Activated T-helper 1 cell treated with anti-CD3 and anti-CD28 coated beads, Interleukin-12 subunit alpha, Interleukin-12 subunit beta, Interleukin-2, Interleukin-4 antibody, amounts not matched to agents 30 ng/mL and 10 ng/mL and 1 ng/mL, durations not matched to agents 14 hours and 24 hours and 36 hours (primary cell): ENCODE results near the gene PEAR1. TPM values are rescaled to one million over a fixed set of nuclear protein-coding genes. Genes with fewer than 3 reads are reported as not detected.
A peak's percentile ranks its signal among the peaks of the same experiment; 100 is the strongest.

Source experiments
- DNase-seq: peaks from one replicate; pipeline ENCODE4 v3.0.0; 2021; ENCODE audit warnings: low spot score
- H3K27ac Mint-ChIP-seq: one replicate; pipeline ENCODE4 v1.8.0; 2021; ENCODE audit warnings: mild to moderate bottlenecking, mixed read lengths
- H3K27me3 Mint-ChIP-seq: one replicate; pipeline ENCODE4 v1.8.0; 2022; ENCODE audit warnings: mild to moderate bottlenecking, moderate library complexity, mixed read lengths; ENCODE audit not compliant: insufficient read depth
- H3K36me3 Mint-ChIP-seq: one replicate; pipeline ENCODE4 v1.8.0; 2021; ENCODE audit warnings: low read depth, mixed read lengths
- H3K4me1 Mint-ChIP-seq: one replicate; pipeline ENCODE4 v1.8.0; 2021; ENCODE audit warnings: low read depth, mixed read lengths
- H3K4me3 Mint-ChIP-seq: one replicate; pipeline ENCODE4 v1.8.0; 2021; ENCODE audit warnings: mild to moderate bottlenecking, moderate library complexity, mixed read lengths
- H3K9me3 Mint-ChIP-seq: one replicate; pipeline ENCODE4 v1.8.0; 2021; ENCODE audit warnings: mixed read lengths
- intact Hi-C: fragments of 100-400 bp; cut with micrococcal nuclease; formaldehyde crosslinking; loops from one replicate; pipeline ENCODE4 v1.15.1; 2024
- total RNA-seq: library from RNA; stranded (reverse); gene quantifications from 2 replicates; pipeline ENCODE4 v1.2.3, GENCODE V29; 2022

PEAR1 gene
- total RNA-seq, 1 donor from 2014 or later, result 0.36 TPM

GRCh38 chr1:156889802-156890580 is 3.5 kb upstream of the PEAR1 start:
- Mint-ChIP-seq H3K4me1 (peaks cover 8% of the 10 kb centered on the region), H3K4me3 (no peak overlapping the region), H3K27me3 (peaks cover 54% of the 10 kb centered on the region), H3K27ac (no peak overlapping the region), H3K36me3 (peaks cover 3% of the 10 kb centered on the region), H3K9me3 (no peaks in the 10 kb centered on the region)
- intact Hi-C loops, result loop anchor here (1.0 kb wide), 6 partner anchors 30 to 201 kb away; partner anchors contain the start of genes NTRK1 and SH2D2A
- DNase-seq, result peak; percentile 35

- peaks cover 8% of the 10 kb centered on the region for H3K4me1 Mint-ChIP-seq
- intact Hi-C loops, result loop anchor here (1.0 to 2.0 kb wide), 3 partner anchors 35 to 154 kb away; no protein-coding TSS in a partner anchor
These were observed 1.1 kb upstream of the PEAR1 start for GRCh38 chr1:156892190-156893047.

GRCh38 chr1:156894001-156894400 is 483 bp downstream of the PEAR1 start:
- intact Hi-C loops, result no loop called here
- Mint-ChIP-seq H3K4me3 (peak overlapping the region; percentile 38), H3K36me3 (peaks cover under 1% of the 10 kb centered on the region), H3K27ac (no peak overlapping the region), H3K9me3 (no peaks in the 10 kb centered on the region), H3K4me1 (peaks cover 14% of the 10 kb centered on the region), H3K27me3 (peaks cover 55% of the 10 kb centered on the region)
- DNase-seq, result no peak

More at GRCh38 chr1:156892190-156893047, 1.1 kb upstream of the PEAR1 start:
- H3K4me3 Mint-ChIP-seq, result peak overlapping the region; percentile 61
- no peak overlapping the region for H3K27ac Mint-ChIP-seq
- no peaks in the 10 kb centered on the region for H3K9me3 Mint-ChIP-seq
- DNase-seq, result peak; percentile 80
- peaks cover 3% of the 10 kb centered on the region for H3K36me3 Mint-ChIP-seq
- H3K27me3 Mint-ChIP-seq, result peaks cover 58% of the 10 kb centered on the region

- Mint-ChIP-seq H3K4me3 (no peak overlapping the region), H3K36me3 (no peaks in the 10 kb centered on the region), H3K9me3 (no peaks in the 10 kb centered on the region), H3K4me1 (peaks cover 12% of the 10 kb centered on the region), H3K27me3 (peaks cover 55% of the 10 kb centered on the region), H3K27ac (no peak overlapping the region)
- no peak for DNase-seq
- intact Hi-C loops, result no loop called here
These were observed 1.4 kb downstream of the PEAR1 start for GRCh38 chr1:156894711-156895454.

- intact Hi-C loops, result no loop called here
- DNase-seq, result no peak
- peaks cover 52% of the 10 kb centered on the region for H3K27me3 Mint-ChIP-seq
- no peaks in the 10 kb centered on the region for H3K9me3 Mint-ChIP-seq
- H3K27ac Mint-ChIP-seq, result no peak overlapping the region
- H3K4me1 Mint-ChIP-seq, result peaks cover 6% of the 10 kb centered on the region
- no peaks in the 10 kb centered on the region for H3K36me3 Mint-ChIP-seq
- no peak overlapping the region for H3K4me3 Mint-ChIP-seq
These were observed 1.9 kb downstream of the PEAR1 start for GRCh38 chr1:156895455-156895812.

- H3K36me3 Mint-ChIP-seq, result no peaks in the 10 kb centered on the region
These were observed 2.4 kb downstream of the PEAR1 start for GRCh38 chr1:156895927-156896326.

GRCh38 chr1:156896490-156897033 is 3.0 kb downstream of the PEAR1 start:
- no peak for DNase-seq
- H3K27me3 Mint-ChIP-seq, result peaks cover 45% of the 10 kb centered on the region
- H3K4me1 Mint-ChIP-seq, result peaks cover 6% of the 10 kb centered on the region
- no peaks in the 10 kb centered on the region for H3K36me3 Mint-ChIP-seq
- intact Hi-C loops, result no loop called here
- H3K9me3 Mint-ChIP-seq, result no peaks in the 10 kb centered on the region
- H3K4me3 Mint-ChIP-seq, result no peak overlapping the region
- no peak overlapping the region for H3K27ac Mint-ChIP-seq

More at GRCh38 chr1:156895927-156896326, 2.4 kb downstream of the PEAR1 start:
- H3K4me1 Mint-ChIP-seq, result peaks cover 6% of the 10 kb centered on the region
- no peaks in the 10 kb centered on the region for H3K9me3 Mint-ChIP-seq
- intact Hi-C loops, result no loop called here
- peaks cover 51% of the 10 kb centered on the region for H3K27me3 Mint-ChIP-seq
- no peak overlapping the region for H3K27ac Mint-ChIP-seq
- H3K4me3 Mint-ChIP-seq, result no peak overlapping the region
- DNase-seq, result no peak

- Mint-ChIP-seq H3K4me1 (peaks cover 6% of the 10 kb centered on the region), H3K4me3 (no peak overlapping the region), H3K36me3 (no peaks in the 10 kb centered on the region), H3K9me3 (no peaks in the 10 kb centered on the region), H3K27ac (no peak overlapping the region), H3K27me3 (peaks cover 38% of the 10 kb centered on the region)
- intact Hi-C loops, result no loop called here
- no peak for DNase-seq
These were observed 3.7 kb downstream of the PEAR1 start for GRCh38 chr1:156897078-156897825.

GRCh38 chr1:156898161-156898566 is 4.6 kb downstream of the PEAR1 start:
- H3K27ac Mint-ChIP-seq, result no peak overlapping the region
- peaks cover 33% of the 10 kb centered on the region for H3K27me3 Mint-ChIP-seq
- DNase-seq, result no peak
- H3K9me3 Mint-ChIP-seq, result no peaks in the 10 kb centered on the region
- H3K4me1 Mint-ChIP-seq, result peaks cover 6% of the 10 kb centered on the region
- H3K36me3 Mint-ChIP-seq, result no peaks in the 10 kb centered on the region
- intact Hi-C loops, result no loop called here
- H3K4me3 Mint-ChIP-seq, result no peak overlapping the region

GRCh38 chr1:156898971-156899664 is 5.6 kb downstream of the PEAR1 start:
- no peak for DNase-seq
- Mint-ChIP-seq H3K27me3 (peaks cover 31% of the 10 kb centered on the region), H3K4me3 (no peak overlapping the region), H3K9me3 (no peaks in the 10 kb centered on the region), H3K4me1 (peaks cover 6% of the 10 kb centered on the region), H3K27ac (no peak overlapping the region), H3K36me3 (no peaks in the 10 kb centered on the region)
- intact Hi-C loops, result no loop called here

GRCh38 chr1:156899956-156900718 is 6.6 kb downstream of the PEAR1 start:
- DNase-seq, result no peak
- H3K36me3 Mint-ChIP-seq, result no peaks in the 10 kb centered on the region
- intact Hi-C loops, result no loop called here

More at GRCh38 chr1:156899956-156900718, 6.6 kb downstream of the PEAR1 start:
- no peaks in the 10 kb centered on the region for H3K9me3 Mint-ChIP-seq
- H3K27me3 Mint-ChIP-seq, result peaks cover 24% of the 10 kb centered on the region
- peaks cover 6% of the 10 kb centered on the region for H3K4me1 Mint-ChIP-seq
- no peak overlapping the region for H3K27ac Mint-ChIP-seq
- H3K4me3 Mint-ChIP-seq, result no peak overlapping the region
